Skeletal muscle satellite cell (primary cell): Measurements from ENCODE around the gene SLC26A1. TPM values are rescaled to one million over a fixed set of nuclear protein-coding genes. Genes with fewer than 3 reads are reported as not detected.

Experiments used
- H3K27me3 ChIP-seq: 2 replicates; pipeline ENCODE4 v1.7.0; 2013; ENCODE audit warnings: low read length; ENCODE audit not compliant: control insufficient read depth, insufficient read depth
- H3K36me3 ChIP-seq: 2 replicates; pipeline ENCODE4 v1.7.0; 2013; ENCODE audit warnings: mild to moderate bottlenecking, control low read depth, low read length; ENCODE audit not compliant: insufficient read depth
- H3K4me1 ChIP-seq: 2 replicates; pipeline ENCODE4 v1.7.0; 2013; ENCODE audit warnings: low read length; ENCODE audit not compliant: control insufficient read depth, insufficient read depth
- H3K4me2 ChIP-seq: 2 replicates; pipeline ENCODE4 v1.7.0; 2013; ENCODE audit warnings: mild to moderate bottlenecking, low read length
- H3K4me3 ChIP-seq: 2 replicates; pipeline ENCODE4 v1.7.0; 2013; ENCODE audit warnings: low read length
- H3K9ac ChIP-seq: 2 replicates; pipeline ENCODE4 v1.7.0; 2013; ENCODE audit warnings: mild to moderate bottlenecking, low read depth, low read length, moderate library complexity
- H3K9me3 ChIP-seq: replicated peaks from 2 replicates; pipeline ENCODE4 v1.7.0; 2013; ENCODE audit warnings: mild to moderate bottlenecking, control low read depth, low read length
- total RNA-seq: library from RNA; depleted of rRNA; stranded (reverse); fragments of >200 nt; gene quantifications from 2 replicates; pipeline ENCODE4 v1.2.3, GENCODE V29; 2012; rRNA removed

Gene SLC26A1, protein sequence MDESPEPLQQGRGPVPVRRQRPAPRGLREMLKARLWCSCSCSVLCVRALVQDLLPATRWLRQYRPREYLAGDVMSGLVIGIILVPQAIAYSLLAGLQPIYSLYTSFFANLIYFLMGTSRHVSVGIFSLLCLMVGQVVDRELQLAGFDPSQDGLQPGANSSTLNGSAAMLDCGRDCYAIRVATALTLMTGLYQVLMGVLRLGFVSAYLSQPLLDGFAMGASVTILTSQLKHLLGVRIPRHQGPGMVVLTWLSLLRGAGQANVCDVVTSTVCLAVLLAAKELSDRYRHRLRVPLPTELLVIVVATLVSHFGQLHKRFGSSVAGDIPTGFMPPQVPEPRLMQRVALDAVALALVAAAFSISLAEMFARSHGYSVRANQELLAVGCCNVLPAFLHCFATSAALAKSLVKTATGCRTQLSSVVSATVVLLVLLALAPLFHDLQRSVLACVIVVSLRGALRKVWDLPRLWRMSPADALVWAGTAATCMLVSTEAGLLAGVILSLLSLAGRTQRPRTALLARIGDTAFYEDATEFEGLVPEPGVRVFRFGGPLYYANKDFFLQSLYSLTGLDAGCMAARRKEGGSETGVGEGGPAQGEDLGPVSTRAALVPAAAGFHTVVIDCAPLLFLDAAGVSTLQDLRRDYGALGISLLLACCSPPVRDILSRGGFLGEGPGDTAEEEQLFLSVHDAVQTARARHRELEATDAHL
- under 0.01 and 0.22 TPM in 2 replicates for total RNA-seq

DNA sequence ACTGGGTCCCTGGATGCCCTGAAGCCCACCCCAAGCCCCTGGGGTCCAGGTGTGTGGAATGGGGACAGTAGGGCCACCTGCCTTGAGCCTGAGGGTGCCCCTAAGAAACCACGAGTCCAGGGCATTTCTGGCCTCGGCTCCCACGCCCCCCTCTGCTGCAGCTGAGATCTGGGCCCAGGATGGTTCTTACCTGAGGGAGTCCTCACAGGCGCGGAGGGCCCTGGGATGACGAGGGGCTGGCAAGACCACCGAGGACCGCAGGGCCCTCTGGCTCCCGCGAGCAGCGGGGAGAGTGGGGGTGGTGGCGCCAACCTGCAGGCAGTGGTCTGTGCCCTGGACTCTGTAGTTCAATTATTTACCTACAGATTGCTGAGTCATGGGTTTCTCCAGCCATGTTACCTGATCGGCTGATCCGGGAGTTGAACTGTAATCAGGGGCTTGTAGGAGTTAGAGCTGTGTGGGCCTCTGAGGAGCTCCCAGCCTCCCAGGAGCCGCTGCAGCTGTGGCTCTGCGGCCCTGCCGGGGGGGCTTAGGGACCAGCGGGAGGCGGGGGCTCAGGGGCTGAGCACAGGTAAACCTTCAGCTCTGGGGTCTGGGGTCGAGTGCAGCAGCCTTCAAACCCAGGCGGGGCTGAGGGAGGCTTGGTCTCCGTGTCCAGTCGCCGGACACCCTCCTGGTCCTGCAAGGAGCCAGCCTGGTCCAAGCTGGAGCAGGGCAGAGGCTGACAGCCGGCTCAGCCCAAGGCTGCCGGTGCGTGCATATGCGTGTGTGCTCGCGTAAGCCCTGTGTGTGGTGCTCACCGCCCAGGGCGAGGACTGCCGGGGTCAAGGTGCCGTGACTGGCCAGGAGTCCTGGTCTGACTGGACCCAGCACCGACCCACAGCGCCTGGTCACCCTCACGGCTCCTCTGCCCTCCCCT is at the start of gene SLC26A1:
SLC26A1 (minus strand) TSS at position 294 of the 919 bp plus-strand sequence. CDS start 1,701 bp downstream, outside the sequence.
- peaks cover under 1% of the 10 kb centered on the region for H3K4me1 ChIP-seq
- no peak within 1 kb of the TSS for H3K4me3 ChIP-seq
- no peaks in the 10 kb centered on the region for H3K9me3 ChIP-seq
- peaks cover 4% of the 10 kb centered on the region for H3K36me3 ChIP-seq
- H3K27me3 ChIP-seq = peaks cover 24% of the 10 kb centered on the region
- H3K4me2 ChIP-seq = no peak within 1 kb of the TSS
- no peak within 1 kb of the TSS for H3K9ac ChIP-seq

DNA sequence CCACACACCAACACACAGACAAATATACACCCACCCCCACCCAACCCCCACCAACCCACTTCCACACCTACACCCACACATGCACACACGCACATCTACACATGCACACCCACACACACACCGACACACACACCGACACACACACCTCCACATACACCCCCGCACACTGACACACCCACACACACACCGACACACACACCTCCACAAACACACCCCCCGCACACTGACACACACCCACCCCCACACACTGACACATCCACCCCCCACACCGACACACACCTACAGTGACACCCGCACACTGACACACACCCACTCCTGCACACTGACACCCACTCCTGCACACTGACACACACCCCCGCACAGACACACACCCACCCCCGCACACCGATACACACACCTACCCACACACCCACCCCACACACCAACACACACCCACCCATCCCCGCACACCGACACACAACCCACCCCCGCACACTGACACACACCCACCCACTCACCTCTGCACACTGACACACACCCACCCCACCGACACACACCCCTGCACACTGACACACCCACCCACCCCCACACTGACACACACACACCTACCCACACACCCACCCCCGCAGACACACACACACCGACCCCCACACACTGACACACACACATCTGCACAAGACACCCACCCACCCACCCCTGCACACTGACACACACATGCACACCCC is 49.3 kb upstream of the SLC26A1 start:
- peaks cover 7% of the 10 kb centered on the region for H3K27me3 ChIP-seq
- no peaks in the 10 kb centered on the region for H3K9me3 ChIP-seq
- H3K36me3 ChIP-seq = no peaks in the 10 kb centered on the region
- no peak overlapping the region for H3K4me2 ChIP-seq
- no peak overlapping the region for H3K4me3 ChIP-seq
- no peak overlapping the region for H3K9ac ChIP-seq
- peaks cover 75% of the 10 kb centered on the region for H3K4me1 ChIP-seq

DNA sequence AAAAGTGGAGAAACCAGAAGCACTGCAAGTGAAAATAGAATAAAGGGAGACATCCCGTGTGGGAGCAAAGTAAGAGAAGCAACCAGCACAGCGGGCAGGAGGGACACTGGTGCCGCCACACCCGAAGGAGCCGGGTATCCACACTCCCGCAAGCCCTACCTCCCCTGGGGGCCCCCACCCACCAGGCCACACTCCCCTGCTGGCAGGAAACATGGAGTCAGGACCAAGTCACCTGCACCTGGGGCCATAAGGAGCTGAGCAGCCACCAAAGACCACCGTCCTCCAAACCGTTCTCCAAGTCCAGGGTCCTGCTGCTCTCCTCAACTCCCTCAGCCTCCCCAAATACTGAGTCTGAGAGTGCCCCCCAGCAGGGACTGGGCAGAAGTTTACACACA is 48.7 kb upstream of the SLC26A1 start:
- Histone ChIP-seq H3K27me3 (peaks cover 7% of the 10 kb centered on the region), H3K4me3 (no peak overlapping the region), H3K4me1 (peaks cover 69% of the 10 kb centered on the region), H3K9ac (no peak overlapping the region), H3K4me2 (peak overlapping the region; percentile 14), H3K9me3 (no peaks in the 10 kb centered on the region), H3K36me3 (no peaks in the 10 kb centered on the region)

DNA sequence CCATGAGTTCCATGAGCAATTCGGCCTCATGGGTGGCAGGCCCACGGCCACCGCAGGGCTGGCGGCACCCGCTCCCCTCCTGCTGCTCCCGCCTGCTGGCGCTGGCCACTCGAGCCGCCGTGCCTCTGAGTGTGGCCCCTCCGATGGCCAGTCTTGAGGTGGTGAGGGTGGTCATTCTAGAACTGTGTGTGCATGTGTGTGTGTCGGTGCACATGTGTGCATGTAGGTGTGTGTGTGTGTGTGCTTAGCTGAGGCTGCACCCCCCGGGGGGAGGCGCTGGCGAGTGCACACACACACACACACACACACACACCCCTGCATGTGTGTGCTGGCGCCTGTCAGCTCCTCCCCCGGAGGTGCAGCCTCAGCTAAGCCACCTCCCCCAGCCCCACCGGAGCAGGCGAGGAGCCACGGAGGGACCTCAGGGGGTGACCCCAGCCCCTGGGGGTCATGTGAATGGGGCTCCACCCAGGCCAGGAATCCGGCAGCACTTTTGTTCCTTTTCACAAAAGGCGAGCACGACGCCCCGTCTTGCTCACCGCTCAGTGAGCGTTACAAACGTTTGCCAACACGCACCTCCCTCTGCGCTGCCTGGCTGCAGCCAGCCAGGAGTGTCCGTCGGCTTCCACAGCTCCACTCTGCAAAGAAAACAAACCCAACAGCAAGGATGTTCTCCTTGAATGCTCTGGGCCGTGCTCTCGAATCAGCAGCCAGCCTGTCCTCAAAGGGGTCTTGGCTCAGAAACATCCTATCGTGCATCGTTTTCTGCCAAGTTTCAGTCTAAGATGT is 48.1 kb upstream of the SLC26A1 start:
- no peaks in the 10 kb centered on the region for H3K36me3 ChIP-seq
- no peaks in the 10 kb centered on the region for H3K9me3 ChIP-seq
- H3K9ac ChIP-seq = no peak overlapping the region
- peaks cover 7% of the 10 kb centered on the region for H3K27me3 ChIP-seq
- peak overlapping the region; percentile 14 for H3K4me2 ChIP-seq
- H3K4me3 ChIP-seq = no peak overlapping the region
- H3K4me1 ChIP-seq = peaks cover 63% of the 10 kb centered on the region

DNA sequence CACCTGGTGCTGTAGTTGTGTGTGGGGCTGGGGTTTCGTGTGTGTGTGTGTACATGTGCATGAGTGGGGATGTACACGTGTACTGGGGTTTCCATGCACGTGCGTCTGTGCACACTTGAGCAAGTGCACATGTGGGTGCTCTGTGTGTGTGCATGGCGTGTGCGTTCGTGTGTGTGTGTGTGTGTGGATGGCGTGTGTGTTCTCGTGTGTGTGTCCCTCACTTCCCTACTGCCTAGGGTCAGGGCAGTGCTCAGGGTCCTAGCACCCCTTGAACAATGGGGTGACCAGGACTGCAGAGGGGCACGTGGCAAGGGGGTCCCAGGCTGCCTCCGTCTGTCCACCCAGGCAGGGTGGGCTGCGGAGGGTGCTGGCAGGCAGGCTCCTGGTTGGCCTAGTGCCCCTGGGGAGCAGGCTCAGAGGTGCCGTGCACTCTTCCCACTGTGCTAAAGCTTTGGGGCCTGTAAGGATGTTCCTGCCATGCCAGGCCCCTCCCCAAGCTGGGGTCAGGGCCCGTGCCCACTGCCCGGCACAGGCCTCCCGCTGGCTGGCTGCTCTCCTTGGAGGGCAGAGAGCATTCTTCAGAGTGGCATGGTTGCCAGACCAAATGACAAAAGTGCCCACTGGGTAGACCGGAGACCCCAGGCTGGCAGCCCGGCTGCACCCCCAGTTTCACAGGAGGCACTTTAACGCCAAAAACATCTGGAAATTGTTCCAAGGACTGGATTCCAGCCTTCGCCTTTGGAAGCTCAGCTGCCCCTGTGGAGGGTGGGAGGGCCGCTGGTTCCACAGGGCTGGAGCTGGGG is 47.3 kb upstream of the SLC26A1 start:
- no peaks in the 10 kb centered on the region for H3K9me3 ChIP-seq
- no peaks in the 10 kb centered on the region for H3K36me3 ChIP-seq
- H3K9ac ChIP-seq = no peak overlapping the region
- peaks cover 65% of the 10 kb centered on the region for H3K4me1 ChIP-seq
- peaks cover 5% of the 10 kb centered on the region for H3K27me3 ChIP-seq
- H3K4me3 ChIP-seq = no peak overlapping the region
- no peak overlapping the region for H3K4me2 ChIP-seq

DNA sequence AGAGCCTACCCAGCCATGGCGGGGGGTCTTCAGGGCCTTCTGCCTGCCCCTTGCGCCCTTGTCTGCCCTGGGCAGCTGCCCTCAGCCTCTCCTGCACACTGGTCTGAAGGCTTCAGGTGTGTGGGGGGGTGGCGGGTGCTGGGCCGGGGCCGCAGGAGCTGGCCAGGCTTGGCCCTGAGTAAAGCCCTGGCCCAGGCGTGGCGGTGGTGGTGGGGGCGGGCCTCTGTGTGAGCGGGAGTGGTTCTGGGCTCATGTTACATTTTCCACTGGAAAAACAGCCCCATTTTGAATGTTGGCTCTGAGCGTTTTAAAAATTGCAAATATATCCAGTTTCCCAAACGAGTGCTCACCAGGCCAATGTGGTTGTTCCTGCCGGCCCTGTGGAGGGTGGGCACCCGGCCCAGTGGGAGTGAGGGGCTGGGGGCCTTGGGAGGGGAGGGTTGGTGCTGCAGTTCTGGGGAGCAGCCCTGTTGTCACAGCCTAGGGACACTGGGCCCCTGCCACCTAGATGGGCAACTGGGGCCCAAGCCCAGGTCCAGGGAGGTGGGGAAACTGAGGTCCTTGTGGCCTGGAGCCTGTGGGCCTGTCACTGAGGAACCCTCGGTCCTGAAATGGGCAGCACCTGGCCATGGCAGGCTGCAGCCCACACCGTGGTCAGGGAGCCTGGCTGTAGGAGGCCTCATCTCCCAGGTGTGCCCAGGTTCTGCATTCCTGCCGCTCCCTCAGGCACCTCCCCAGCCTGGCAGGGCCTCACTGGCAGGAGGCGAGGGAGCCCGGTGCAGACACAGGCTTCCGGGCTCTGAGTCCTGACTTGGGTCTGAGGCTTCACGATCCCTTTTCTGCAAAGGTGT is 46.5 kb upstream of the SLC26A1 start:
- H3K4me3 ChIP-seq = no peak overlapping the region
- no peaks in the 10 kb centered on the region for H3K9me3 ChIP-seq
- peak overlapping the region; percentile 1 for H3K9ac ChIP-seq
- H3K4me2 ChIP-seq = no peak overlapping the region
- no peaks in the 10 kb centered on the region for H3K27me3 ChIP-seq
- H3K36me3 ChIP-seq = no peaks in the 10 kb centered on the region
- H3K4me1 ChIP-seq = peaks cover 64% of the 10 kb centered on the region

DNA sequence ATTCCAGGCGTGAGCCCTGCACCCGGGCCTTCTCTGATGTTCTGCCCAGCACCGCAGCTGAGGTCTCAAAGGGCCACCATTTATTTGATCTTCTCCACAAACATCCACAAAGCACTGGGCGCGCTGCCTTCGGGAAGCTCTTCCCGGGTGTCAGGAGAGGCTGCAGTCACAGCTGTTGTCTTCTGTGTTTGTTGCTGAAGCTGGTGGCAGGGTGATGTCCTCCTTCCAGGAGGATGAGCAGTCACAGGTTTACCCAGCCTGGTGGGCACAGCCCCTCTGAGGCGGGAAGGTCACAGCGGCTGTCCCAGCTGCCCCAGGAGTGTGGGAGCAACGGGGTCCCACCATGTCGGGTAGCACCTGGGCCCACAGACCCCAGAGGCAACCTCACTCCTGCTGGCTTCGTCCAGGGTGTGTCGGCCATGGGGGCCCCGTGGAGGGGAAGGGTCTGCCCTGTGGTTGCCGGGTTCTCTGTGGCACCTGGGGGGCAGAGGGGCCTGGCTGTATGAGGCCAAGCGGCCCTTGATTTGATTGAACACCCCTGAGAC is 45.8 kb upstream of the SLC26A1 start:
- Histone ChIP-seq H3K4me3 (no peak overlapping the region), H3K9ac (peak overlapping the region; percentile 1), H3K27me3 (no peaks in the 10 kb centered on the region), H3K4me1 (peaks cover 64% of the 10 kb centered on the region), H3K4me2 (no peak overlapping the region), H3K9me3 (no peaks in the 10 kb centered on the region), H3K36me3 (no peaks in the 10 kb centered on the region)

DNA sequence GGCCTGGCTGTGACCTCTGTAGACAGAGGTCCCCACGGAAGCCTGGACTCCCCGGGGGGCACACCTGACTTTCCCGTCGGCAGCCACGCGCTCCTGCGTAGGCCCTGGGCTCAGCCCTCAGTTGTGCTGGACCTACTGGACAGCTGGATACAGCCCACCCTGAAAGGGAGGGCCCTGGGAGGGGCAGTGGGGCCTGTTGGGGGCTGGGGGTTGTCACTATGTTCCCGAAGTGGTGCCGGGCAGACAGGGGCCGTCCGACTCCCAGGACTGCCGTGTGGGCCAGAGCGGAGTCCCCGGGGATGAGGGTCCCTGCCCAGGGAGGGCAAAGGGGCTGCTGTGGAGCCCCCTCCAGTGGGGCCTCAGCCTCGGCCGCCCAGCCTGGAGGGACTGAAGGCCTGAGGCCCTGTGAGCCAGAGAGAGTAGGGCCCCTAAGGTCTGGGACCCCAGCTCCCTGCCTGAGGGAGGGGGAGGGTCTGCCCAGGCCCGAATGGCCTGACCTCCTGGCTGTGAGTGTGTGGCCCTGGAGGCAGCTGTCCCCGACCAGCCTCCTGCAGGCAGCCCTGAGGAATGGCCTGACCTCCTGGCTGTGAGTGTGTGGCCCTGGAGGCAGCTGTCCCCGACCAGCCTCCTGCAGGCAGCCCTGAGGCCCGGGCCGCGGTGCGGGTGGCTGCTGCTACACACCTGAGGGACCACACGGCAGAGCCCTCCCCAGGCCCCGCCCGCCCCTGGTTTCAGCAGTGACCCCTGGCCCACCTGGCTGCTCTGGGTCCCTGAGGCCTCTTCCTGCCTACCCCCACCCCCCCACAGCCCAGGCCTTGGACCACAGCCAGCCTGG is 44.0 kb upstream of the SLC26A1 start:
- Histone ChIP-seq H3K4me2 (no peak overlapping the region), H3K9me3 (no peaks in the 10 kb centered on the region), H3K9ac (no peak overlapping the region), H3K27me3 (peaks cover 13% of the 10 kb centered on the region), H3K4me3 (no peak overlapping the region), H3K4me1 (peaks cover 69% of the 10 kb centered on the region), H3K36me3 (no peaks in the 10 kb centered on the region)
